ENCODE data around the gene KRTAP10-8. TPM values are rescaled to one million over a fixed set of nuclear protein-coding genes. Genes with fewer than 3 reads are reported as not detected.

KRTAP10-8 gene
- total RNA-seq (2022; extraction: Qiagen RNA extraction; ENCODE audit: low read depth): not detected in 5 replicates

GRCh38 chr21:44612029-44612486 lies at the start of gene KRTAP10-8:
Gene KRTAP10-8 (plus strand): TSS chr21:44612079. CDS start chr21:44612101, 22 bp downstream.

GRCh38 chr21:44573630-44574456 lies 38.0 kb upstream of the KRTAP10-8 start, which contains the start of gene KRTAP10-4:
Gene KRTAP10-4 (plus strand): TSS chr21:44573729. CDS start chr21:44573759, 30 bp downstream.

GRCh38 chr21:44580231-44580821 lies 31.6 kb upstream of the KRTAP10-8 start, which contains the start of gene KRTAP10-5:
Gene KRTAP10-5 (minus strand): TSS chr21:44580604. CDS start chr21:44580578, 26 bp downstream.

GRCh38 chr21:44592446-44593311 lies 19.2 kb upstream of the KRTAP10-8 start, which contains the start of gene KRTAP10-6:
Gene KRTAP10-6 (minus strand): TSS chr21:44592505. CDS start chr21:44592484, 21 bp downstream.

GRCh38 chr21:44600118-44600978 lies 11.5 kb upstream of the KRTAP10-8 start, which contains the start of gene KRTAP10-7:
Gene KRTAP10-7 (plus strand): TSS chr21:44600597. CDS start chr21:44600622, 25 bp downstream.

GRCh38 chr21:44626673-44627143 lies 14.8 kb downstream of the KRTAP10-8 start, which contains the start of gene KRTAP10-9:
Gene KRTAP10-9 (plus strand): TSS chr21:44627093. CDS start chr21:44627172, 79 bp downstream.

GRCh38 chr21:44637018-44637850 lies 25.4 kb downstream of the KRTAP10-8 start, which contains the start of gene KRTAP10-10:
Gene KRTAP10-10 (plus strand): TSS chr21:44637356. CDS start chr21:44637418, 62 bp downstream.

GRCh38 chr21:44646366-44647221 lies 34.7 kb downstream of the KRTAP10-8 start, which contains the start of gene KRTAP10-11:
Gene KRTAP10-11 (plus strand): TSS chr21:44646414. CDS start chr21:44646459, 45 bp downstream.

GRCh38 chr21:44654576-44655175 lies 42.8 kb downstream of the KRTAP10-8 start, which contains the start of gene KRTAP12-4:
Gene KRTAP12-4 (minus strand): TSS chr21:44654659. CDS start chr21:44654614, 45 bp downstream.

GRCh38 chr21:44657635-44658540 lies 46.0 kb downstream of the KRTAP10-8 start, which contains the start of gene KRTAP12-3:
Gene KRTAP12-3 (plus strand): TSS chr21:44657932. CDS start chr21:44657980, 48 bp downstream.

Other genes starting within 250 kb of the KRTAP10-8 start
- 1.2 to 2.1 TPM (median 1.9 TPM) in 5 replicates for gene LRRC3, start 156.6 kb upstream of the KRTAP10-8 start, total RNA-seq (2022; extraction: Qiagen RNA extraction; ENCODE audit: low read depth)
- gene KRTAP10-1, start 71.9 kb upstream of the KRTAP10-8 start, total RNA-seq (2022; extraction: Qiagen RNA extraction; ENCODE audit: low read depth): not detected in 5 replicates
- not detected in 5 replicates for gene KRTAP10-2, start 60.6 kb upstream of the KRTAP10-8 start, total RNA-seq (2022; extraction: Qiagen RNA extraction; ENCODE audit: low read depth)
- gene KRTAP10-3, start 53.3 kb upstream of the KRTAP10-8 start, total RNA-seq (2022; extraction: Qiagen RNA extraction; ENCODE audit: low read depth): not detected in 5 replicates
- gene KRTAP10-4, start 38.4 kb upstream of the KRTAP10-8 start, total RNA-seq (2022; extraction: Qiagen RNA extraction; ENCODE audit: low read depth): not detected in 5 replicates
- not detected in 5 replicates for gene KRTAP10-5, start 31.5 kb upstream of the KRTAP10-8 start, total RNA-seq (2022; extraction: Qiagen RNA extraction; ENCODE audit: low read depth)
- gene KRTAP10-6, start 19.6 kb upstream of the KRTAP10-8 start, total RNA-seq (2022; extraction: Qiagen RNA extraction; ENCODE audit: low read depth): not detected in 5 replicates
- gene KRTAP10-7, start 11.5 kb upstream of the KRTAP10-8 start, total RNA-seq (2022; extraction: Qiagen RNA extraction; ENCODE audit: low read depth): not detected in 5 replicates
- gene KRTAP10-9, start 15.0 kb downstream of the KRTAP10-8 start, total RNA-seq (2022; extraction: Qiagen RNA extraction; ENCODE audit: low read depth): not detected in 5 replicates
- not detected in 5 replicates for gene KRTAP10-10, start 25.3 kb downstream of the KRTAP10-8 start, total RNA-seq (2022; extraction: Qiagen RNA extraction; ENCODE audit: low read depth)
- gene KRTAP10-11, start 34.3 kb downstream of the KRTAP10-8 start, total RNA-seq (2022; extraction: Qiagen RNA extraction; ENCODE audit: low read depth): not detected in 5 replicates
- not detected in 5 replicates for gene KRTAP12-4, start 42.6 kb downstream of the KRTAP10-8 start, total RNA-seq (2022; extraction: Qiagen RNA extraction; ENCODE audit: low read depth)
- gene KRTAP12-3, start 45.9 kb downstream of the KRTAP10-8 start, total RNA-seq (2022; extraction: Qiagen RNA extraction; ENCODE audit: low read depth): not detected in 5 replicates
- not detected in 5 replicates for gene KRTAP12-2, start 54.8 kb downstream of the KRTAP10-8 start, total RNA-seq (2022; extraction: Qiagen RNA extraction; ENCODE audit: low read depth)
- gene KRTAP12-1, start 70.1 kb downstream of the KRTAP10-8 start, total RNA-seq (2022; extraction: Qiagen RNA extraction; ENCODE audit: low read depth): not detected in 5 replicates
- not detected in 5 replicates for gene KRTAP10-12, start 85.1 kb downstream of the KRTAP10-8 start, total RNA-seq (2022; extraction: Qiagen RNA extraction; ENCODE audit: low read depth)
- gene TSPEAR, start 99.5 kb downstream of the KRTAP10-8 start, total RNA-seq (2022; extraction: Qiagen RNA extraction; ENCODE audit: low read depth): not detected in 5 replicates
- gene UBE2G2, start 189.7 kb downstream of the KRTAP10-8 start, total RNA-seq (2022; extraction: Qiagen RNA extraction; ENCODE audit: low read depth): 27.9 to 39.8 TPM (median 35.6 TPM) in 5 replicates
- gene SUMO3, start 206.0 kb downstream of the KRTAP10-8 start, total RNA-seq (2022; extraction: Qiagen RNA extraction; ENCODE audit: low read depth): 56.4 to 70.2 TPM (median 69.8 TPM) in 5 replicates

Measured in A549 treated with GW870086 at 1 μM for 4 hours (cell line).